HG02943 (cell line): Measurements from ENCODE around the gene FARSB.

Experiments
- ATAC-seq: cut with Tn5 transposase; IDR thresholded peaks from one replicate; pipeline ENCODE4 v1.9.1; 2021; ENCODE audit warnings: mild to moderate bottlenecking, low read depth, moderate library complexity; ENCODE audit not compliant: unreplicated experiment

The FARSB gene

GRCh38 chr2:222668494-222669154 is 12.7 kb upstream of the FARSB start:
- ATAC-seq: no peak

GRCh38 chr2:222663479-222663878 is 7.6 kb upstream of the FARSB start:
- no peak for ATAC-seq

- peak; percentile 30 for ATAC-seq
Measured at GRCh38 chr2:222656526-222657446, 894 bp upstream of the FARSB start.

- ATAC-seq: no peak
Measured at GRCh38 chr2:222653280-222653679, 2.6 kb downstream of the FARSB start.

GRCh38 chr2:222652491-222653255 is 3.2 kb downstream of the FARSB start:
- no peak for ATAC-seq

- ATAC-seq: no peak
Measured at GRCh38 chr2:222651718-222652418, 4.0 kb downstream of the FARSB start.

- no peak for ATAC-seq
Measured at GRCh38 chr2:222649801-222650200, 6.1 kb downstream of the FARSB start.

GRCh38 chr2:222646008-222646407 is 9.9 kb downstream of the FARSB start:
- no peak for ATAC-seq

GRCh38 chr2:222643134-222643533 is 12.8 kb downstream of the FARSB start:
- ATAC-seq: no peak

- ATAC-seq: no peak
Measured at GRCh38 chr2:222641336-222641735, 14.6 kb downstream of the FARSB start.

- no peak for ATAC-seq
Measured at GRCh38 chr2:222637067-222637466, 18.8 kb downstream of the FARSB start.

- no peak for ATAC-seq
Measured at GRCh38 chr2:222635295-222635694, 20.6 kb downstream of the FARSB start.

- no peak for ATAC-seq
Measured at GRCh38 chr2:222627764-222628163, 28.1 kb downstream of the FARSB start.

GRCh38 chr2:222623756-222624309 is 32.1 kb downstream of the FARSB start:
- no peak for ATAC-seq

- no peak for ATAC-seq
Measured at GRCh38 chr2:222622910-222623309, 33.0 kb downstream of the FARSB start.

GRCh38 chr2:222621893-222622292 is 34.0 kb downstream of the FARSB start:
- no peak for ATAC-seq

GRCh38 chr2:222615320-222615719 is 40.6 kb downstream of the FARSB start:
- no peak for ATAC-seq

GRCh38 chr2:222613715-222614331 is 42.1 kb downstream of the FARSB start:
- peak; percentile 89 for ATAC-seq

GRCh38 chr2:222611684-222612083 is 44.2 kb downstream of the FARSB start:
- ATAC-seq: no peak

- ATAC-seq: no peak
Measured at GRCh38 chr2:222610746-222611145, 45.1 kb downstream of the FARSB start.
